B cell (primary cell): ENCODE data around the gene ELP1. TPM values are rescaled to one million over a fixed set of nuclear protein-coding genes. Genes with fewer than 3 reads are reported as not detected.

Experiments
- ATAC-seq: fragments of 200-7000 bp; cut with Tn5 transposase; one replicate; pipeline ENCODE4 v1.10.0; 2021; ENCODE audit warnings: low read depth, mild to moderate bottlenecking, moderate number of reproducible peaks, moderate library complexity
- CTCF ChIA-PET: fragments of 350-600 bp; sonication (Branson Sonifier 250); formaldehyde crosslinking; loops from one replicate; lab custom pipeline; 2021; ENCODE audit warnings: antibody characterized with exemption, inconsistent platforms; lab: Charles Lee
- POLR2A ChIA-PET: fragments of 350-600 bp; sonication (Branson Sonifier 250); formaldehyde crosslinking; loops from one replicate; lab custom pipeline; 2021; ENCODE audit warnings: antibody characterized with exemption; lab: Charles Lee
- DNase-seq: peaks from one replicate; pipeline ENCODE4 v3.0.0; 2013
- H2AFZ ChIP-seq: 2 replicates; pipeline ENCODE4 v1.6.1; 2012; ENCODE audit warnings: mild to moderate bottlenecking, low read depth, low read length; ENCODE audit not compliant: insufficient read depth, poor library complexity, severe bottlenecking
- H3K27ac ChIP-seq, 2 donors: 1 replicate in 1 of 2; 2 replicates in 1 of 2; pipeline ENCODE4 v1.5.1; 2012 to 2013; ENCODE audit warnings: low read length in 2 of 2, mild to moderate bottlenecking in 2 of 2, moderate library complexity in 1 of 2
- H3K27me3 ChIP-seq, 4 experiments: fragments of 200-600 bp in 1 of 4; sonication (generic) in 1 of 4; replicated peaks in 1 of 4; 1 replicate in 2 of 4; 2 replicates in 2 of 4; pipeline versions ENCODE4 v1.6.1 to v1.7.0; 2013 to 2016; ENCODE audit warnings: low read length in 3 of 4, mild to moderate bottlenecking in 2 of 4, mixed read lengths in 1 of 4, moderate library complexity in 1 of 4; ENCODE audit not compliant: insufficient read depth in 4 of 4, control insufficient read depth in 3 of 4; ENCODE audit errors: control extremely low read depth in 1 of 4
- H3K36me3 ChIP-seq, 2 experiments: replicated peaks in 1 of 2; 1 replicate in 1 of 2; 2 replicates in 1 of 2; pipeline versions ENCODE4 v1.6.1 to v1.7.1; 2013; ENCODE audit warnings: low read length in 1 of 2; ENCODE audit not compliant: insufficient read depth in 2 of 2, control insufficient read depth in 1 of 2; ENCODE audit errors: control extremely low read depth in 1 of 2, extremely low read depth in 1 of 2
- H3K4me1 ChIP-seq, 2 donors: fragments of 200-600 bp in 1 of 2; sonication (generic) in 1 of 2; 1 replicate in 1 of 2; 2 replicates in 1 of 2; pipeline versions ENCODE4 v1.5.1 to v1.6.1; 2013 to 2017; ENCODE audit warnings: low read length in 2 of 2; ENCODE audit not compliant: control insufficient read depth in 2 of 2, insufficient read depth in 2 of 2
- H3K4me2 ChIP-seq: replicated peaks from 2 replicates; pipeline ENCODE3; 2012; ENCODE audit warnings: mild to moderate bottlenecking, low read depth, low read length; ENCODE audit not compliant: poor library complexity, severe bottlenecking
- H3K4me3 ChIP-seq, 5 experiments: fragments of 200-600 bp in 1 of 5; sonication (generic) in 1 of 5; 1 replicate in 3 of 5; 2 replicates in 2 of 5; pipeline versions ENCODE4 v1.5.1 to v1.7.0; 2011 to 2016; ENCODE audit warnings: low read length in 4 of 5, mild to moderate bottlenecking in 4 of 5, low read depth in 2 of 5, control low read depth in 1 of 5, moderate library complexity in 1 of 5; ENCODE audit not compliant: insufficient read depth in 1 of 5; ENCODE audit errors: control extremely low read depth in 1 of 5, extremely low read depth in 1 of 5
- H3K79me2 ChIP-seq: fragments of 200-600 bp; sonication (generic); one replicate; pipeline ENCODE4 v1.6.0; 2016; ENCODE audit warnings: low read length; ENCODE audit not compliant: control insufficient read depth, insufficient read depth
- H3K9ac ChIP-seq: fragments of 200-600 bp; sonication (generic); 2 replicates; pipeline ENCODE4 v1.6.1; 2017; ENCODE audit warnings: mild to moderate bottlenecking, low read length, moderate library complexity
- H3K9me3 ChIP-seq, 3 donors: one replicate each; pipeline versions ENCODE4 v1.6.1 to v1.7.1; 2013; ENCODE audit warnings: low read length in 2 of 3; ENCODE audit not compliant: control insufficient read depth in 2 of 3, insufficient read depth in 1 of 3; ENCODE audit errors: control extremely low read depth in 1 of 3
- H4K20me1 ChIP-seq: 2 replicates; pipeline ENCODE4 v1.6.0; 2012; ENCODE audit warnings: mild to moderate bottlenecking, low read length; ENCODE audit not compliant: insufficient read depth, control insufficient read depth, poor library complexity, severe bottlenecking
- H3K27ac Mint-ChIP-seq: one replicate; pipeline ENCODE4 v1.8.0; 2021; ENCODE audit warnings: mixed read lengths
- H3K27me3 Mint-ChIP-seq: one replicate; pipeline ENCODE4 v1.8.0; 2021; ENCODE audit warnings: mixed read lengths
- H3K4me1 Mint-ChIP-seq: one replicate; pipeline ENCODE4 v1.8.0; 2021; ENCODE audit warnings: mixed read lengths
- H3K4me3 Mint-ChIP-seq: one replicate; pipeline ENCODE4 v1.8.0; 2021; ENCODE audit warnings: mixed read lengths
- H3K9me3 Mint-ChIP-seq: one replicate; pipeline ENCODE4 v1.8.0; 2022; ENCODE audit warnings: mixed read lengths; ENCODE audit not compliant: insufficient read depth
- EZH2 ChIP-seq: IDR thresholded peaks from 2 replicates; pipeline ENCODE4 v1.6.1; 2012; ENCODE audit warnings: borderline replicate concordance, low read depth, mild to moderate bottlenecking, moderate library complexity, low read length; ENCODE audit not compliant: insufficient read depth, poor library complexity, severe bottlenecking
- WGBS: methylation state at CpG from one replicate; pipeline ENCODE4 v1.1.5; 2013; ENCODE audit warnings: missing lambda C conversion rate; ENCODE audit not compliant: insufficient coverage; 5-methylcytosine and 5-hydroxymethylcytosine counted together
- intact Hi-C: fragments of 100-400 bp; cut with micrococcal nuclease; formaldehyde crosslinking; loops from one replicate; pipeline ENCODE4 v1.10.0; 2022
- polyA plus RNA-seq: library from polyadenylated mRNA; depleted of rRNA; stranded (reverse); fragments of >200 nt; gene quantifications from 2 replicates; pipeline ENCODE4 v1.2.3, GENCODE V29; 2012
- total RNA-seq, 2 donors: library from RNA; stranded (reverse); fragments of 120-200 nt in 1 of 2; gene quantifications; 1 replicate in 1 of 2; 2 replicates in 1 of 2; pipeline versions ENCODE4 v1.2.3 to v1.2.4, GENCODE V29; 2013 to 2022
- TF ChIP-seq, protein P1 (sequence below): fragments of 200-600 bp; IDR thresholded peaks from one replicate; pipeline ENCODE4 v1.8.0; 2022; ENCODE audit warnings: antibody characterized with exemption, mild to moderate bottlenecking

ELP1 gene
- total and polyA plus RNA-seq, 2 donors (not counting 1 experiment from before 2014, with no cell fraction given) = 20.8 to 29.4 TPM

GRCh38 chr9:108855888-108856287 lies 78.0 kb downstream of the ELP1 start, which contains the start of gene ACTL7B:
TSS of gene ACTL7B (minus strand) at chr9:108855986. CDS start at chr9:108855930, 56 bp downstream.
- intact Hi-C loops = no loop called here
- Histone ChIP-seq H3K27me3 (no peaks in the 10 kb centered on the region), H3K36me3 (no peaks in the 10 kb centered on the region), H3K4me3 (no peak within 1 kb of the TSS), H3K27ac (no peak within 1 kb of the TSS), H3K4me2 (no peak within 1 kb of the TSS), H3K9ac (no peak within 1 kb of the TSS), H3K4me1 (no peaks in the 10 kb centered on the region), H4K20me1 (no peaks in the 10 kb centered on the region), H3K79me2 (no peaks in the 10 kb centered on the region), H2AFZ (no peak within 1 kb of the TSS), H3K9me3 (no peaks in the 10 kb centered on the region)
- Mint-ChIP-seq H3K9me3 (no peaks in the 10 kb centered on the region), H3K4me3 (no peak within 1 kb of the TSS), H3K27me3 (peaks cover 6% of the 10 kb centered on the region), H3K4me1 (no peaks in the 10 kb centered on the region), H3K27ac (no peak within 1 kb of the TSS)
- DNase-seq (no peak), ATAC-seq (no peak)
- ChIA-PET POLR2A (interaction anchor here (0.6 kb wide), 1 partner anchor 266 kb away, joined by 6 read pairs; no protein-coding TSS in a partner anchor), CTCF (no interaction called here)
- WGBS = 88% methylated on average over 7 of the region's 7 CpGs
- TF ChIP-seq, protein P1, sequence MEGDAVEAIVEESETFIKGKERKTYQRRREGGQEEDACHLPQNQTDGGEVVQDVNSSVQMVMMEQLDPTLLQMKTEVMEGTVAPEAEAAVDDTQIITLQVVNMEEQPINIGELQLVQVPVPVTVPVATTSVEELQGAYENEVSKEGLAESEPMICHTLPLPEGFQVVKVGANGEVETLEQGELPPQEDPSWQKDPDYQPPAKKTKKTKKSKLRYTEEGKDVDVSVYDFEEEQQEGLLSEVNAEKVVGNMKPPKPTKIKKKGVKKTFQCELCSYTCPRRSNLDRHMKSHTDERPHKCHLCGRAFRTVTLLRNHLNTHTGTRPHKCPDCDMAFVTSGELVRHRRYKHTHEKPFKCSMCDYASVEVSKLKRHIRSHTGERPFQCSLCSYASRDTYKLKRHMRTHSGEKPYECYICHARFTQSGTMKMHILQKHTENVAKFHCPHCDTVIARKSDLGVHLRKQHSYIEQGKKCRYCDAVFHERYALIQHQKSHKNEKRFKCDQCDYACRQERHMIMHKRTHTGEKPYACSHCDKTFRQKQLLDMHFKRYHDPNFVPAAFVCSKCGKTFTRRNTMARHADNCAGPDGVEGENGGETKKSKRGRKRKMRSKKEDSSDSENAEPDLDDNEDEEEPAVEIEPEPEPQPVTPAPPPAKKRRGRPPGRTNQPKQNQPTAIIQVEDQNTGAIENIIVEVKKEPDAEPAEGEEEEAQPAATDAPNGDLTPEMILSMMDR = no peak
- no peak for TF ChIP-seq EZH2

DNA sequence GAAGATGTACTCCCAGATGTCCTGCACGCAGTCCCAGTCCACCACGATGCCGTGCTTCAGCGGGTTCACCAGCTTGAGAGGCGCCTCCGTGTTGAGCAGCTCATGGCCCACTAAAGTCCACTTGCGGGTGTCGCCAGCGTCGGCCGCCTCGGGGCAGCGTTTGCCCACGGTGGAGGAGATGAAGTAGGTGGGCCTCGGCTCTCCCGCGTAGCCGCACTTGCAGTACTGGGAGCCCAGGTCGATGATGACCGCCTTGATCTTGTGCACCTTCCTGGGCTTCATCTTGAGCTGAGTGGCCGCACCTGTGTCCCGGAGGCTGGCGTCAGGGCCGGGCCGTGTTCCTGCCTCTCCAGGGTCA lies 78.4 kb downstream of the ELP1 start:
- intact Hi-C loops = no loop called here
- H3K9me3 ChIP-seq = no peaks in the 10 kb centered on the region
- POLR2A ChIA-PET = interaction anchor here (0.6 kb wide), 1 partner anchor 267 kb away, joined by 6 read pairs; no protein-coding TSS in a partner anchor

More for the DNA sequence above, 78.4 kb downstream of the ELP1 start:
- CTCF ChIA-PET = no interaction called here
- no peaks in the 10 kb centered on the region for H4K20me1 ChIP-seq
- H3K79me2 ChIP-seq = no peaks in the 10 kb centered on the region
- Mint-ChIP-seq H3K4me1 (no peaks in the 10 kb centered on the region), H3K4me3 (no peak overlapping the region), H3K27me3 (peaks cover 6% of the 10 kb centered on the region), H3K27ac (no peak overlapping the region), H3K9me3 (no peaks in the 10 kb centered on the region)
- H3K4me1 ChIP-seq = no peaks in the 10 kb centered on the region
- H3K4me2 ChIP-seq = no peak overlapping the region
- no peak for TF ChIP-seq EZH2
- TF ChIP-seq, protein P1 = no peak
- no peak overlapping the region for H3K4me3 ChIP-seq
- H2AFZ ChIP-seq = no peak overlapping the region
- DNase-seq (no peak), ATAC-seq (no peak)
- H3K36me3 ChIP-seq = no peaks in the 10 kb centered on the region
- WGBS = 97% methylated on average over 25 of the region's 25 CpGs
- H3K27me3 ChIP-seq = no peaks in the 10 kb centered on the region
- no peak overlapping the region for H3K27ac ChIP-seq
- no peak overlapping the region for H3K9ac ChIP-seq
